ENCODE results near the gene DQX1.

DQX1 gene

DNA sequence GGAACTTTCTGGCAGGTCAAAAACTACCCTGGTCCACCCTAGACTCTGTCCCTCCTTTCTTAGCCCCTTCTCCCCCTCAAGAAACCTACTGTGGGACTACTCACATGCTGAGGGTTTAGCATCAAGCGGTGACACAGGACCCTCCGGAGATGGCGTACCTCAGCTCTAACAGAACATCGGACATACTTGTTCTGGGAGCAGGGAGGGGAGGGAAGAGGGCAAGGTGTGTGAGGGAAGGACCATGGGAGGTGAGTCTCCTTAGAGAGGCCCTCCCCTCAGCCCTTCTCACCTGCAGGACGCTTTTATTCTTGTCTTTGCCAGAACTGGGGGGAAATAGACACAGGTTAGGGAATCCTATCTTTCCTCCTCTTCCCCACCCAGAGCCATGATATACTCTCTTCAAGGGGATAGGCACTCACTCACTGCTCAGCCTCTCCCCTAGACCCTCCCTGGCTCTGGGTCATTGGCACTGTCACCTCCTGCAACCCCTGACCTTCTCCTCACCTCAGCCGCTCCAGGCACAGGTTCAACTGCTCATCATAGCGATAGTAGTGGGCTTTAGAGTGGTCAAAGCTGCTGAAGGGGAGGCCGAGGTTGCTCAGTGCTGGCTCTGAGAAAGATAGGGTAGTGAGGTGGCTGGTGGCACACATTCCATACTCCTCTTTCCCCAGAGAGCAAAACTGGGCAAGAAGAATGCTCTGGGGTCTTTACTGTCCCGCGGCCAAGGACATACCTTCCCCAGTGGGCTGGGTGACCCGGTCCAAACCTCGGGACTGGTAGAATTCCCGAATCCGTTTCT lies 20.4 kb downstream of the DQX1 start:
- ChIA-PET CTCF (interaction anchor here (0.8 to 2.8 kb wide), 5 partner anchors 12 to 82 kb away, joined by 3 to 13 read pairs (median 4); partner anchors contain the start of genes CCDC142, DQX1 and TTC31), POLR2A (interaction anchor here (3.1 to 3.3 kb wide), 2 partner anchors 21 to 24 kb away, joined by 12 to 18 read pairs; partner anchors contain the start of genes AUP1, DQX1 and HTRA2)
- Histone ChIP-seq H3K9me3 (ENCODE audit: control insufficient read depth, insufficient read depth, low read depth, low read length) (no peaks in the 10 kb centered on the region), H3K4me1 (ENCODE audit: control insufficient read depth, insufficient read depth, low read length) (peaks cover 4% of the 10 kb centered on the region; the same call in 1 of the 2 replicates), H3K27ac (ENCODE audit: extremely low read depth, low read depth, low read length) (no peak overlapping the region), H3K4me3 (ENCODE audit: low read depth, low read length) (no peak overlapping the region), H3K36me3 (ENCODE audit: control insufficient read depth in 2 of 2, insufficient read depth in 1 of 2, low read length in 2 of 2) (peaks cover 4 to 20% of the 10 kb centered on the region in 2 experiments; a peak in 2 of 3 replicates)
- TF ChIP-seq ZNF202 (tag by site-specific recombination; IDR thresholded peaks at IDR 0.05; ENCODE audit: borderline replicate concordance) (no peak), ZNF24 (tag by site-specific recombination; IDR thresholded peaks at IDR 0.05) (no peak), ZNF354C (tag by site-specific recombination; IDR thresholded peaks at IDR 0.05; ENCODE audit: borderline replicate concordance, low read depth) (no peak), TRIM28 (IDR thresholded peaks at IDR 0.05; ENCODE audit: borderline replicate concordance, low read length) (no peak), ZNF138 (tag by site-specific recombination; IDR thresholded peaks at IDR 0.05; ENCODE audit: borderline replicate concordance) (no peak), KLF16 (tag by site-specific recombination; IDR thresholded peaks at IDR 0.05) (no peak), ZSCAN16 (tag by site-specific recombination; IDR thresholded peaks at IDR 0.05) (no peak), OSR2 (tag by site-specific recombination; IDR thresholded peaks at IDR 0.05) (no peak), ZNF48 (tag by site-specific recombination; IDR thresholded peaks at IDR 0.05) (no peak), ZNF626 (tag by site-specific recombination; IDR thresholded peaks at IDR 0.05) (no peak), ZNF37A (tag by site-specific recombination; IDR thresholded peaks at IDR 0.05) (no peak), ZNF510 (tag by site-specific recombination; IDR thresholded peaks at IDR 0.05; ENCODE audit: insufficient replicate concordance) (no peak), ZNF155 (tag by site-specific recombination; IDR thresholded peaks at IDR 0.05) (no peak)
- TF ChIP-seq, protein P1, sequence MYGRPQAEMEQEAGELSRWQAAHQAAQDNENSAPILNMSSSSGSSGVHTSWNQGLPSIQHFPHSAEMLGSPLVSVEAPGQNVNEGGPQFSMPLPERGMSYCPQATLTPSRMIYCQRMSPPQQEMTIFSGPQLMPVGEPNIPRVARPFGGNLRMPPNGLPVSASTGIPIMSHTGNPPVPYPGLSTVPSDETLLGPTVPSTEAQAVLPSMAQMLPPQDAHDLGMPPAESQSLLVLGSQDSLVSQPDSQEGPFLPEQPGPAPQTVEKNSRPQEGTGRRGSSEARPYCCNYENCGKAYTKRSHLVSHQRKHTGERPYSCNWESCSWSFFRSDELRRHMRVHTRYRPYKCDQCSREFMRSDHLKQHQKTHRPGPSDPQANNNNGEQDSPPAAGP (tag by site-specific recombination; IDR thresholded peaks at IDR 0.05): no peak
- TF ChIP-seq, protein P2, sequence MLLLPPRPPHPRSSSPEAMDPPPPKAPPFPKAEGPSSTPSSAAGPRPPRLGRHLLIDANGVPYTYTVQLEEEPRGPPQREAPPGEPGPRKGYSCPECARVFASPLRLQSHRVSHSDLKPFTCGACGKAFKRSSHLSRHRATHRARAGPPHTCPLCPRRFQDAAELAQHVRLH (tag by site-specific recombination; IDR thresholded peaks at IDR 0.05): no peak
- TF ChIP-seq, protein P3, sequence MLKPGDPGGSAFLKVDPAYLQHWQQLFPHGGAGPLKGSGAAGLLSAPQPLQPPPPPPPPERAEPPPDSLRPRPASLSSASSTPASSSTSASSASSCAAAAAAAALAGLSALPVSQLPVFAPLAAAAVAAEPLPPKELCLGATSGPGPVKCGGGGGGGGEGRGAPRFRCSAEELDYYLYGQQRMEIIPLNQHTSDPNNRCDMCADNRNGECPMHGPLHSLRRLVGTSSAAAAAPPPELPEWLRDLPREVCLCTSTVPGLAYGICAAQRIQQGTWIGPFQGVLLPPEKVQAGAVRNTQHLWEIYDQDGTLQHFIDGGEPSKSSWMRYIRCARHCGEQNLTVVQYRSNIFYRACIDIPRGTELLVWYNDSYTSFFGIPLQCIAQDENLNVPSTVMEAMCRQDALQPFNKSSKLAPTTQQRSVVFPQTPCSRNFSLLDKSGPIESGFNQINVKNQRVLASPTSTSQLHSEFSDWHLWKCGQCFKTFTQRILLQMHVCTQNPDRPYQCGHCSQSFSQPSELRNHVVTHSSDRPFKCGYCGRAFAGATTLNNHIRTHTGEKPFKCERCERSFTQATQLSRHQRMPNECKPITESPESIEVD (tag by site-specific recombination; IDR thresholded peaks at IDR 0.05): no peak

DNA sequence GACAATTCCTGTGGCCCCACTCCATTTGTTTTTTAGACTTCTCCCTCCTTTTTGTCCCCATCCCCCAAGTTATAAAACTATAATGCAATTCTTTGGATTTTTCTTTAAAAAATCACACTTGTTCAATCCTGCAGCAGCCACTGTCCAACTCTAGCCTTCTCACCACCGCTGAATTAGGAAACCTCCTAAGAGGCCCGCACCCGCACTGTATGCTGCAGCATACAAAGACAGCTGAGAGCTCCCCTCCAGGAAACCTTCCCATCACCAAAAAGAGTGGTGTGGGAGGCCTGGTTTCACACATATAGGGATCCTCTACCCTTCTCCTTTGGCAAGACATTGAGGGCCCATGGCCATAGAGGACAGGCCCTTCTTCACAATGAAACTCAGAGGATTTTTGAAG lies 21.4 kb downstream of the DQX1 start:
- Histone ChIP-seq H3K4me1 (ENCODE audit: control insufficient read depth, insufficient read depth, low read length) (peaks cover 4% of the 10 kb centered on the region; the same call in 1 of the 2 replicates), H3K27ac (ENCODE audit: extremely low read depth, low read depth, low read length) (no peak overlapping the region), H3K9me3 (ENCODE audit: control insufficient read depth, insufficient read depth, low read depth, low read length) (no peaks in the 10 kb centered on the region), H3K36me3 (ENCODE audit: control insufficient read depth in 2 of 2, insufficient read depth in 1 of 2, low read length in 2 of 2) (peaks cover 4 to 20% of the 10 kb centered on the region in 2 experiments; a peak in 2 of 3 replicates), H3K4me3 (ENCODE audit: low read depth, low read length) (no peak overlapping the region)
- ChIA-PET POLR2A (interaction anchor here (1.8 to 3.1 kb wide), 3 partner anchors 22 to 46 kb away, joined by 6 to 16 read pairs (median 12); partner anchors contain the start of genes AUP1, DQX1, HTRA2 and WBP1), CTCF (interaction anchor here (1.0 to 2.8 kb wide), 3 partner anchors 15 to 81 kb away, joined by 3 to 13 read pairs (median 6); partner anchors contain the start of genes CCDC142 and TTC31)
- TF ChIP-seq ZNF514 (tag by site-specific recombination; IDR thresholded peaks at IDR 0.05): no peak
- TF ChIP-seq, protein P4, sequence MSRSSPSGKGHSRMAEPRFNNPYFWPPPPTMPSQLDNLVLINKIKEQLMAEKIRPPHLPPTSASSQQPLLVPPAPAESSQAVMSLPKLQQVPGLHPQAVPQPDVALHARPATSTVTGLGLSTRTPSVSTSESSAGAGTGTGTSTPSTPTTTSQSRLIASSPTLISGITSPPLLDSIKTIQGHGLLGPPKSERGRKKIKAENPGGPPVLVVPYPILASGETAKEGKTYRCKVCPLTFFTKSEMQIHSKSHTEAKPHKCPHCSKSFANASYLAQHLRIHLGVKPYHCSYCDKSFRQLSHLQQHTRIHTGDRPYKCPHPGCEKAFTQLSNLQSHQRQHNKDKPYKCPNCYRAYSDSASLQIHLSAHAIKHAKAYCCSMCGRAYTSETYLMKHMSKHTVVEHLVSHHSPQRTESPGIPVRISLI (tag by site-specific recombination; IDR thresholded peaks at IDR 0.05): no peak
- TF ChIP-seq, protein P5, sequence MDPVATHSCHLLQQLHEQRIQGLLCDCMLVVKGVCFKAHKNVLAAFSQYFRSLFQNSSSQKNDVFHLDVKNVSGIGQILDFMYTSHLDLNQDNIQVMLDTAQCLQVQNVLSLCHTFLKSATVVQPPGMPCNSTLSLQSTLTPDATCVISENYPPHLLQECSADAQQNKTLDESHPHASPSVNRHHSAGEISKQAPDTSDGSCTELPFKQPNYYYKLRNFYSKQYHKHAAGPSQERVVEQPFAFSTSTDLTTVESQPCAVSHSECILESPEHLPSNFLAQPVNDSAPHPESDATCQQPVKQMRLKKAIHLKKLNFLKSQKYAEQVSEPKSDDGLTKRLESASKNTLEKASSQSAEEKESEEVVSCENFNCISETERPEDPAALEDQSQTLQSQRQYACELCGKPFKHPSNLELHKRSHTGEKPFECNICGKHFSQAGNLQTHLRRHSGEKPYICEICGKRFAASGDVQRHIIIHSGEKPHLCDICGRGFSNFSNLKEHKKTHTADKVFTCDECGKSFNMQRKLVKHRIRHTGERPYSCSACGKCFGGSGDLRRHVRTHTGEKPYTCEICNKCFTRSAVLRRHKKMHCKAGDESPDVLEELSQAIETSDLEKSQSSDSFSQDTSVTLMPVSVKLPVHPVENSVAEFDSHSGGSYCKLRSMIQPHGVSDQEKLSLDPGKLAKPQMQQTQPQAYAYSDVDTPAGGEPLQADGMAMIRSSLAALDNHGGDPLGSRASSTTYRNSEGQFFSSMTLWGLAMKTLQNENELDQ (tag by site-specific recombination; IDR thresholded peaks at IDR 0.05; ENCODE audit: low read depth): no peak
- TF ChIP-seq, protein P6, sequence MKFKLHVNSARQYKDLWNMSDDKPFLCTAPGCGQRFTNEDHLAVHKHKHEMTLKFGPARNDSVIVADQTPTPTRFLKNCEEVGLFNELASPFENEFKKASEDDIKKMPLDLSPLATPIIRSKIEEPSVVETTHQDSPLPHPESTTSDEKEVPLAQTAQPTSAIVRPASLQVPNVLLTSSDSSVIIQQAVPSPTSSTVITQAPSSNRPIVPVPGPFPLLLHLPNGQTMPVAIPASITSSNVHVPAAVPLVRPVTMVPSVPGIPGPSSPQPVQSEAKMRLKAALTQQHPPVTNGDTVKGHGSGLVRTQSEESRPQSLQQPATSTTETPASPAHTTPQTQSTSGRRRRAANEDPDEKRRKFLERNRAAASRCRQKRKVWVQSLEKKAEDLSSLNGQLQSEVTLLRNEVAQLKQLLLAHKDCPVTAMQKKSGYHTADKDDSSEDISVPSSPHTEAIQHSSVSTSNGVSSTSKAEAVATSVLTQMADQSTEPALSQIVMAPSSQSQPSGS (tag by site-specific recombination; IDR thresholded peaks at IDR 0.05; ENCODE audit: low read depth): no peak
- TF ChIP-seq PRDM1 (tag by site-specific recombination; IDR thresholded peaks at IDR 0.05): no peak
- TF ChIP-seq, protein P7, sequence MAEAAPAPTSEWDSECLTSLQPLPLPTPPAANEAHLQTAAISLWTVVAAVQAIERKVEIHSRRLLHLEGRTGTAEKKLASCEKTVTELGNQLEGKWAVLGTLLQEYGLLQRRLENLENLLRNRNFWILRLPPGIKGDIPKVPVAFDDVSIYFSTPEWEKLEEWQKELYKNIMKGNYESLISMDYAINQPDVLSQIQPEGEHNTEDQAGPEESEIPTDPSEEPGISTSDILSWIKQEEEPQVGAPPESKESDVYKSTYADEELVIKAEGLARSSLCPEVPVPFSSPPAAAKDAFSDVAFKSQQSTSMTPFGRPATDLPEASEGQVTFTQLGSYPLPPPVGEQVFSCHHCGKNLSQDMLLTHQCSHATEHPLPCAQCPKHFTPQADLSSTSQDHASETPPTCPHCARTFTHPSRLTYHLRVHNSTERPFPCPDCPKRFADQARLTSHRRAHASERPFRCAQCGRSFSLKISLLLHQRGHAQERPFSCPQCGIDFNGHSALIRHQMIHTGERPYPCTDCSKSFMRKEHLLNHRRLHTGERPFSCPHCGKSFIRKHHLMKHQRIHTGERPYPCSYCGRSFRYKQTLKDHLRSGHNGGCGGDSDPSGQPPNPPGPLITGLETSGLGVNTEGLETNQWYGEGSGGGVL (tag by site-specific recombination; IDR thresholded peaks at IDR 0.05): no peak
- no peak for TF ChIP-seq BCL11B (tag by site-specific recombination; IDR thresholded peaks at IDR 0.05; ENCODE audit: low read depth)
